GM04503 (cell line): ENCODE data around the gene TMEM258.
A peak's percentile ranks its signal among the peaks of the same experiment; 100 is the strongest.

ENCODE experiments used
- DNase-seq: peaks from one replicate; pipeline ENCODE4 v3.0.0-alpha.2; 2012; ENCODE audit warnings: low read depth

TMEM258 gene

DNA sequence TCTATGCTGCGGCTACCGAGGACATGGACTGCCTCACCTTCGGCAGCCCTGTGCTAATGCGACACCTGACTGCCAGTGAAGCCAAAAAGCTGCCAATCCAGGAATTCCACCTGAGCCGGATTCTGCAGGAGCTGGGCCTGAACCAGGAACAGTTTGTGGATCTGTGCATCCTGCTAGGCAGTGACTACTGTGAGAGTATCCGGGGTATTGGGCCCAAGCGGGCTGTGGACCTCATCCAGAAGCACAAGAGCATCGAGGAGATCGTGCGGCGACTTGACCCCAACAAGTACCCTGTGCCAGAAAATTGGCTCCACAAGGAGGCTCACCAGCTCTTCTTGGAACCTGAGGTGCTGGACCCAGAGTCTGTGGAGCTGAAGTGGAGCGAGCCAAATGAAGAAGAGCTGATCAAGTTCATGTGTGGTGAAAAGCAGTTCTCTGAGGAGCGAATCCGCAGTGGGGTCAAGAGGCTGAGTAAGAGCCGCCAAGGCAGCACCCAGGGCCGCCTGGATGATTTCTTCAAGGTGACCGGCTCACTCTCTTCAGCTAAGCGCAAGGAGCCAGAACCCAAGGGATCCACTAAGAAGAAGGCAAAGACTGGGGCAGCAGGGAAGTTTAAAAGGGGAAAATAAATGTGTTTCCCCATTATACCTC lies 3.6 kb upstream of the TMEM258 start:
- DNase-seq, result no peak

DNA sequence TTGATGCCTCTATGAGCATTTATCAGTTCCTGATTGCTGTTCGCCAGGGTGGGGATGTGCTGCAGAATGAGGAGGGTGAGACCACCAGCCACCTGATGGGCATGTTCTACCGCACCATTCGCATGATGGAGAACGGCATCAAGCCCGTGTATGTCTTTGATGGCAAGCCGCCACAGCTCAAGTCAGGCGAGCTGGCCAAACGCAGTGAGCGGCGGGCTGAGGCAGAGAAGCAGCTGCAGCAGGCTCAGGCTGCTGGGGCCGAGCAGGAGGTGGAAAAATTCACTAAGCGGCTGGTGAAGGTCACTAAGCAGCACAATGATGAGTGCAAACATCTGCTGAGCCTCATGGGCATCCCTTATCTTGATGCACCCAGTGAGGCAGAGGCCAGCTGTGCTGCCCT lies 3.1 kb upstream of the TMEM258 start:
- DNase-seq, result no peak

DNA sequence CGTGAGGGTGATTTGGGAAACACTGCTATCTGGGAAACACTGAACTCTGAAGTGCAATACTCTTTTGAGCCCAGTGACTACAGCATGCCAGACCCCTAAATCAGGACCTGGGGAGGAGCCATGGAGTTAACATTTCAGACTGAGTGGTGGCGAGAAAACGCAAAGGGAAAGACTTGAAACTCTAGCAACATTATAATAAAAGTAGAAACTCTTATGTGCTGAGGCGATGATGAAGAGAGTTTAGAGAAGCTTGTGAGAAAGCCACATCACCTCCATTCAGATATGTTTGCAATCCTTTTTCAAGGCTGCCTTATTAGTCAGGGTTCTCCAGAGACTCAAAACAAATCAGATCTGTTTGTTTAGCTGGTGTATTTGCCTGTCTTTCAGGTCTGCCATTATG lies 2.2 kb upstream of the TMEM258 start:
- no peak for DNase-seq

- no peak for DNase-seq
Observed at GRCh38 chr11:61793829-61794204, 1.4 kb upstream of the TMEM258 start.

- no peak for DNase-seq
Observed at GRCh38 chr11:61793083-61793828, 857 bp upstream of the TMEM258 start.

DNA sequence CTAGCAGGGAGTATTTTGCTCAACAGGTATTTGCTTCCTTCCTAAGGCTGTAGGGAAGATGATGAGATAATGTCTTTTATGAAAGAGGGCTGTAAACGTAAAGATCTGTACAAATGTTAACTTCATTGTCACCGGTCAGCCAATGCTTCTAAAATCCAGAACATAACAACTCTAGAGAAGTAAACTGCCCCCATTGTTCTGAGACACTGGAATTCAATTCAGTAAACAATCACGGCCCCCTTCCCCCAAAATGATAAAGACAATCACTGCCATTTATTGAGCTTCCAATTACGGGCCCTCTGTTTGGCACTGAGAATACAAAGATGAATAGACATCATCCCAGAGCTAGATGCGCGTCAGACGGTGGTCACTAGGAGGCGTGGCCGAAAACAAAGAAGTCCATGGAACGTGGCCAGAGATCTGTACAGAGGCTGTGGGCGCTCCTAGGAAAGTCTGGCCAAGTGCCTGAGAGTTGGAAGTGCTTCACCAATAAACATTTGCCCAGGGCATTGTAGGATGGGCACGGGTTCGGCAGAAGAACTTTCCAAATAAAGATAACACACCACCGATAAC lies 576 bp downstream of the TMEM258 start:
- peak; percentile 53 for DNase-seq

GRCh38 chr11:61787928-61788491 lies 4.4 kb downstream of the TMEM258 start:
- no peak for DNase-seq

DNA sequence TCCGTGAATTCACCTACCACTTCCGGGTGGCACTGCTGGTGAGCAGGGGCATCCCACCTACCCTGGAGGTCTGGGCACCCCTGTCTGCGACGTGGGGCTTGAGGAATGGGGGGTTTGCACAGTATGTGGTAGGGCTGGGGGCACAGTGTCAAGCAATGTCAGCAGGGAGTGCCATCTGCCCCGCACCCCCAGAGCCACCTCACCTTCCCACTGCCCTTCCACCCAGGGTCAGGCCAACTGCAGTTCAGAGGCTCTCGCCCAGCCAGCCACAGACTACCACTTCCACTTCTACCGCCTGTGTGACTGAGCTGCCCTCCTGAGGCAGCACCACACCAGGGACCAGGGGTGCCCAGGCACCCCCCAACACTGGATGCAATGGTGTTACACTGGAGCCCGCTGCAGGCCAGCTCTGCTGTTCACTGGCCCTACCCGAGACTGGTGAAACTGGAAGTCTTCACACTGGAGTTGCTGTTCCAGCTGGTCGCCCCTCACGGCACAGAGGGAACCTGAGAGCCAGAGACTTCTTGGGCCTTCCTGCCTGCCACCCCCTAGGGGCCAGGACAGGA lies 6.5 kb downstream of the TMEM258 start:
- no peak for DNase-seq

GRCh38 chr11:61784506-61784805 lies 7.9 kb downstream of the TMEM258 start:
- DNase-seq, result no peak

- no peak for DNase-seq
Observed at GRCh38 chr11:61783717-61784505, 8.5 kb downstream of the TMEM258 start.

- DNase-seq, result no peak
Observed at GRCh38 chr11:61782841-61783240, 9.6 kb downstream of the TMEM258 start.

GRCh38 chr11:61782299-61782698 lies 10.1 kb downstream of the TMEM258 start:
- DNase-seq, result no peak

DNA sequence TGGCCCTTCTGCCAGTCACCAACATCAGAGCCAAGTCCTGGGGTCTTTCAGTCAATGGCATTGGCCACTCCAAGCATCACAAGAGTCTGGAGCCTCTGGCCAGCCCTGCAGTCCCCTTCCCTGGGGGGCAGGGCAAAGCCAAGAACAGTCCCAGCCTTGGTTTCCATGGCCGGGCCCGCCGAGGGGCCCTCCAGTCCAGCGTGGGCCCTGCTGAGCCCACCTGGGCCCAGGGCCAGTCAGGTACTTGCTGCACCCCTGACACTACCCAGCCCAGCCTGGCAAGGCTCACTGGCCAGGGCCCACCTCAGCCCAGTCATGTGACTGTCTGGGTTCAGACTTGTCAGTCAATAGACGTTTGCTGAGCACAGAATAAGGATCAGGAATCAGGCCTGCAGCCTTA lies 10.8 kb downstream of the TMEM258 start:
- DNase-seq, result no peak

DNA sequence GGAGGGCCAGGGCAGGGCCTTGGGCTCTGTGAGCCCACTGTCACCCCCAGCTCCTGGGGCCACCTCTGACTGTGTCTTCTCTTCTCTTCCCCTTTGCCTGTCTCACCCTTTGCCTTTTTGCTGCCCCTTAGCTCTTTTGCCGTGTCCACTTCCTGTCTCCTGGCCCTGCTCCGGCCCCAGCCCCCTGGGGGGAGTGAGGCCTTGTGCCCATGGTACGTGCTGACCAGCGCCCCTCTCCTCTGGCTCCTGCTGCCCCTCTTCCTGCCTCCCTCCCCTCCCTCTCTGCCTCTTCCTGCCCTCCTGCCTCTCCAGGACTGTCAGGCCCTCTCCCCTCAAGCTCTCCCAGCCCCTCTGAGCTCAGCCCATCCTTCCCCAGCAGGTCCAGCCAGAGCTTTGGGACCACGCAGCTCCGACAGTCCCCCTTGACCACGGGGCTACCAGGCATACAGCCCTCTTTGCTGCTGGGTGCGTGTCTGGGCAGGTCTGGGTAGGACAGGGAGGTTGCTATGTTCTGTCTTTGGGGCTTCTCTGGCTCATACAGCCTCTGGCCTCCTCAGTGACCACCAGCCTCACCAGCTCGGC lies 11.7 kb downstream of the TMEM258 start:
- DNase-seq, result no peak

GRCh38 chr11:61779666-61780525 lies 12.5 kb downstream of the TMEM258 start:
- DNase-seq, result no peak

GRCh38 chr11:61778920-61779650 lies 13.3 kb downstream of the TMEM258 start:
- no peak for DNase-seq

GRCh38 chr11:61778357-61778886 lies 14.0 kb downstream of the TMEM258 start:
- DNase-seq, result no peak

- DNase-seq, result no peak
Observed at GRCh38 chr11:61777234-61778090, 14.9 kb downstream of the TMEM258 start.

DNA sequence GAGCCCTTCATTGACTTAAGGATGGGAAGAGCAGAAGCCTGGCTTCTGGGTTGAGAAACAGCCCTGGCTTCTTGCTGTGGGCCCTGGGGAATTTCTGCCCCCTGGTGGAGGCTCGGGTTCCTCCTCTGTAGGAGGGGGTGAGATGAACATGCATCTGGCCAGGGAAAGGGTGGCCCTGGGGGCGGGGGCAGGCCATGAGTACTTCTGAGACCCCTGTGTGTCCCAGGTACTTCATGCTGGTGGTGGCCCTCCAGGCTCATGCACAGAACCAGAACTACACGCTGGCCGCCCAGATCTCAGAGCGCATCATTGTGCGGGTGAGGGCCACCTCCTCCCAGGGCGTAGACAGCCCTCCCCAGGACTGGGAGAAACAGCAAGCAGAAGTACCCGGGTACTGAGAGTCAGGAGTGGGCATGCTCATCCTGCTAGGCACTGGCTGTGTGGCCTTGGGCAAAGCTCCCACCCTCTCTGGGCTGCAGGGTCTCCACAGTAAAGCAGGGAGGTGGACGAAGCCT lies 15.8 kb downstream of the TMEM258 start:
- DNase-seq, result no peak
